Peyer's patch (tissue), 4 donors: Measurements from ENCODE around the gene HS3ST3B1. TPM values are rescaled to one million over a fixed set of nuclear protein-coding genes. Genes with fewer than 3 reads are reported as not detected.

ENCODE experiments used
- DNase-seq, 3 donors: peaks; one replicate each; pipeline ENCODE4 v3.0.0-alpha.2; 2017 to 2019
- H3K27ac ChIP-seq, 4 donors: fragments of 200-600 bp; sonication (generic); one replicate each; pipeline ENCODE4 v1.5.1; 2016 to 2019
- H3K27me3 ChIP-seq, 2 donors: fragments of 200-600 bp; sonication (generic); one replicate each; pipeline ENCODE4 v1.5.1; 2019
- H3K36me3 ChIP-seq, 3 donors: fragments of 200-600 bp; sonication (generic); one replicate each; pipeline ENCODE4 v1.5.1; 2016 to 2019
- H3K4me1 ChIP-seq, 4 donors: fragments of 200-600 bp; sonication (generic); one replicate each; pipeline ENCODE4 v1.5.1; 2016 to 2019
- H3K4me3 ChIP-seq, 4 donors: fragments of 200-600 bp; sonication (generic); 1 replicate in 3 of 4; 2 replicates in 1 of 4; pipeline ENCODE4 v1.5.1; 2016 to 2019; ENCODE audit warnings: mild to moderate bottlenecking in 1 of 4
- H3K9me3 ChIP-seq, 4 donors: fragments of 200-600 bp; sonication (generic); one replicate each; pipeline ENCODE4 v1.5.1; 2016 to 2019; ENCODE audit warnings: mild to moderate bottlenecking in 1 of 4
- POLR2A ChIP-seq, 2 donors: fragments of 450-650 bp; IDR thresholded peaks; one replicate each; pipeline ENCODE4 v1.5.1; 2017; ENCODE audit warnings: antibody characterized with exemption in 2 of 2, mild to moderate bottlenecking in 2 of 2, moderate library complexity in 2 of 2
- total RNA-seq, 4 donors: library from RNA; depleted of rRNA; stranded (reverse); fragments of >200 nt; gene quantifications; one replicate each; pipeline ENCODE4 v1.1.0, GENCODE V29; 2016
- TF ChIP-seq, protein P1 (sequence below), 6 experiments: fragments of 450-650 bp in 4 of 6; fragments of 200-600 bp in 2 of 6; sonication (generic) in 1 of 6; IDR thresholded peaks; one replicate each; pipeline ENCODE4 v1.5.1; 2017 to 2019; ENCODE audit warnings: antibody characterized with exemption in 6 of 6, mild to moderate bottlenecking in 3 of 6, moderate library complexity in 1 of 6

Gene HS3ST3B1
- total RNA-seq, 4 donors from 2014 or later, result 2.1 to 5.4 (median 3.3) TPM

GRCh38 chr17:14372461-14372860, 71.6 kb downstream of the HS3ST3B1 start:
- no peak for DNase-seq
- TF ChIP-seq POLR2A (IDR thresholded peaks at IDR 0.05), result no peak
- TF ChIP-seq, protein P1, sequence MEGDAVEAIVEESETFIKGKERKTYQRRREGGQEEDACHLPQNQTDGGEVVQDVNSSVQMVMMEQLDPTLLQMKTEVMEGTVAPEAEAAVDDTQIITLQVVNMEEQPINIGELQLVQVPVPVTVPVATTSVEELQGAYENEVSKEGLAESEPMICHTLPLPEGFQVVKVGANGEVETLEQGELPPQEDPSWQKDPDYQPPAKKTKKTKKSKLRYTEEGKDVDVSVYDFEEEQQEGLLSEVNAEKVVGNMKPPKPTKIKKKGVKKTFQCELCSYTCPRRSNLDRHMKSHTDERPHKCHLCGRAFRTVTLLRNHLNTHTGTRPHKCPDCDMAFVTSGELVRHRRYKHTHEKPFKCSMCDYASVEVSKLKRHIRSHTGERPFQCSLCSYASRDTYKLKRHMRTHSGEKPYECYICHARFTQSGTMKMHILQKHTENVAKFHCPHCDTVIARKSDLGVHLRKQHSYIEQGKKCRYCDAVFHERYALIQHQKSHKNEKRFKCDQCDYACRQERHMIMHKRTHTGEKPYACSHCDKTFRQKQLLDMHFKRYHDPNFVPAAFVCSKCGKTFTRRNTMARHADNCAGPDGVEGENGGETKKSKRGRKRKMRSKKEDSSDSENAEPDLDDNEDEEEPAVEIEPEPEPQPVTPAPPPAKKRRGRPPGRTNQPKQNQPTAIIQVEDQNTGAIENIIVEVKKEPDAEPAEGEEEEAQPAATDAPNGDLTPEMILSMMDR (IDR thresholded peaks at IDR 0.05), result no peak
- H3K9me3 ChIP-seq, result no peaks in the 10 kb centered on the region
- no peaks in the 10 kb centered on the region for H3K27me3 ChIP-seq
- peak overlapping the region in 1 of 4 donors; percentile 5 for H3K27ac ChIP-seq
- H3K4me1 ChIP-seq, result no peaks in the 10 kb centered on the region
- H3K4me3 ChIP-seq, result no peak overlapping the region
- H3K36me3 ChIP-seq, result no peaks in the 10 kb centered on the region

- H3K27ac ChIP-seq, result peak overlapping the region in 1 of 4 donors; percentile 5
- no peak for DNase-seq
- no peak overlapping the region for H3K4me3 ChIP-seq
- H3K27me3 ChIP-seq, result no peaks in the 10 kb centered on the region
- no peaks in the 10 kb centered on the region for H3K36me3 ChIP-seq
- H3K9me3 ChIP-seq, result no peaks in the 10 kb centered on the region
- TF ChIP-seq POLR2A (IDR thresholded peaks at IDR 0.05), result no peak
- TF ChIP-seq, protein P1 (IDR thresholded peaks at IDR 0.05), result no peak
- no peaks in the 10 kb centered on the region for H3K4me1 ChIP-seq
Measured at GRCh38 chr17:14372905-14373613, 72.2 kb downstream of the HS3ST3B1 start.

DNA sequence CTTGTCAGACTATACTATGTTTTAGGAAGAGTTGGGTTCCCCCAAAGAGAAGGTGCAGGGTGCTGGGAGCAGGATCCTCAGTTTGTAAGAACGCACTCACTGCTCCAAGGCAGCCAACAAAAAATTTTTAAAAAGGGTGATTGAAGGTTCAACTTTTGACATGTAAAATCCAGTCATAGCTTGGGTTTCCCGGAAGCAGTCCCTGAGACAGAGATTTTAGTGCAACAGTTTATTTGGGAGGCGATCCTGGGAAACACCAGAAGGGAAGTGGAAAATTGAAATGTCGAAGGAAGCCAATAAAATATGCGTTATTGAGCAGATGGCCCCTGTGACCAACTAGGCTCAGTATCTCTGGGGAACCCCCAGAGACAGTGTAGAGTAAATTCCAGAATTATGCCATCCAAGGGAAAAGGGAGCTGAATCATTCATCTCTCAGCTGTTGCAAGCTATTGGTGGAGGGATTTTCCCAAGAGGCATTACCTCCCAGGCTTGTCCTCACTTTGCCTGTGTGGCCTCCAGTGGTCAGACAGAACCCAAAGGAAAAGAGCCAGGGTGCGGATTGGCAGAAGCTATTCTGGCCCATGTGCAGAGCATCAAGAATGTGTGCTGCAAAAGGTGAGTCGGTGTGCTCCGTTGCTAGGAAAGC, 72.9 kb downstream of the HS3ST3B1 start:
- TF ChIP-seq, protein P1 (IDR thresholded peaks at IDR 0.05), result no peak
- TF ChIP-seq POLR2A (IDR thresholded peaks at IDR 0.05), result no peak
- DNase-seq, result no peak
- Histone ChIP-seq H3K27ac (peak overlapping the region in 1 of 4 donors; percentile 5), H3K4me1 (no peaks in the 10 kb centered on the region), H3K9me3 (no peaks in the 10 kb centered on the region), H3K36me3 (no peaks in the 10 kb centered on the region), H3K4me3 (no peak overlapping the region), H3K27me3 (no peaks in the 10 kb centered on the region)

- H3K36me3 ChIP-seq, result no peaks in the 10 kb centered on the region
- H3K27me3 ChIP-seq, result no peaks in the 10 kb centered on the region
- no peak overlapping the region for H3K4me3 ChIP-seq
- no peaks in the 10 kb centered on the region for H3K9me3 ChIP-seq
- H3K4me1 ChIP-seq, result no peaks in the 10 kb centered on the region
- DNase-seq, result no peak
- TF ChIP-seq POLR2A (IDR thresholded peaks at IDR 0.05), result no peak
- TF ChIP-seq, protein P1 (IDR thresholded peaks at IDR 0.05), result no peak
- no peak overlapping the region for H3K27ac ChIP-seq
Measured at GRCh38 chr17:14374268-14374667, 73.4 kb downstream of the HS3ST3B1 start.

DNA sequence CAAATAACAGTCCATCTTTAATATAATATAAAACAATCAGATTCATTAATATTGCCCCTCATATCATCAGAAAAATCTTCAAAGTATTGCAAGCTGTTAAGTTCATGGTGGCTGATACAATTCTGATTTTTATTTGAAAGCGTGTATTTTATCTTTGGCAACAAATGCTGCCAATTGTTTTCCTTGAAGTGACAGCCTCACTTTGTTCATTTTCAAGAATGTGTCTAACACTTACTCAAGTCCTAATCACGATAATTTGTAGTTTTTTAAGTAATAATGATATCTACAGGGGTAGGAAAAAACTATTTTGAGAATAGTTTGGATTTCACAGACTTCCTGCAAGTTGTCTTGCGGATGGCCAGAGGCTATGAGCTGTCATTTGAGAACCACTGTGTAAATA, 75.8 kb downstream of the HS3ST3B1 start:
- TF ChIP-seq, protein P1 (IDR thresholded peaks at IDR 0.05), result no peak
- TF ChIP-seq POLR2A (IDR thresholded peaks at IDR 0.05), result no peak
- H3K4me3 ChIP-seq, result no peak overlapping the region
- no peaks in the 10 kb centered on the region for H3K36me3 ChIP-seq
- no peaks in the 10 kb centered on the region for H3K9me3 ChIP-seq
- DNase-seq, result no peak
- H3K27ac ChIP-seq, result no peak overlapping the region
- no peaks in the 10 kb centered on the region for H3K4me1 ChIP-seq
- no peaks in the 10 kb centered on the region for H3K27me3 ChIP-seq
